Esophagus squamous epithelium (tissue), 4 donors: ENCODE results near the gene CEP135.

Source experiments
- CTCF ChIP-seq, 6 experiments: fragments of 450-650 bp in 4 of 6; fragments of 200-600 bp in 2 of 6; sonication (generic) in 2 of 6; IDR thresholded peaks; one replicate each; pipeline ENCODE4 v1.5.1; 2016 to 2019; ENCODE audit warnings: antibody characterized with exemption in 6 of 6, mild to moderate bottlenecking in 4 of 6, moderate library complexity in 4 of 6
- POLR2A ChIP-seq, 4 donors: fragments of 450-650 bp; IDR thresholded peaks; one replicate each; pipeline ENCODE4 v1.6.1; 2017; ENCODE audit warnings: antibody characterized with exemption in 4 of 4, mild to moderate bottlenecking in 4 of 4, moderate library complexity in 3 of 4

- TF ChIP-seq CTCF (IDR thresholded peaks at IDR 0.05) (no peak), POLR2A (IDR thresholded peaks at IDR 0.05) (no peak)
Measured at GRCh38 chr4:56055027-56055977, 106.6 kb downstream of the CEP135 start.
